Parathyroid adenoma (tissue), 2 donors: ENCODE results near the gene MAGI2.

Experiments used
- H2AFZ ChIP-seq: fragments of 300-600 bp; sonication (generic); one replicate; pipeline ENCODE4 v1.7.0; 2017; ENCODE audit warnings: antibody characterized with exemption, mild to moderate bottlenecking
- H3K27ac ChIP-seq: fragments of 300-600 bp; sonication (generic); one replicate; pipeline ENCODE4 v1.7.0; 2017
- H3K27me3 ChIP-seq: fragments of 300-600 bp; sonication (generic); one replicate; pipeline ENCODE4 v1.7.0; 2017; ENCODE audit warnings: low read length; ENCODE audit not compliant: control insufficient read depth, insufficient read depth
- H3K36me3 ChIP-seq: fragments of 300-600 bp; sonication (generic); one replicate; pipeline ENCODE4 v1.7.0; 2017; ENCODE audit warnings: low read length; ENCODE audit not compliant: control insufficient read depth, insufficient read depth
- H3K4me1 ChIP-seq: fragments of 300-600 bp; sonication (generic); one replicate; pipeline ENCODE4 v1.7.0; 2017; ENCODE audit warnings: control low read depth
- H3K4me2 ChIP-seq: fragments of 300-600 bp; sonication (generic); one replicate; pipeline ENCODE4 v1.7.0; 2017; ENCODE audit warnings: low read length
- H3K4me3 ChIP-seq: fragments of 300-600 bp; sonication (generic); one replicate; pipeline ENCODE4 v1.7.0; 2017; ENCODE audit warnings: low read depth, low read length
- H3K79me2 ChIP-seq: fragments of 300-600 bp; sonication (generic); one replicate; pipeline ENCODE4 v1.7.0; 2017; ENCODE audit warnings: control low read depth
- H3K9ac ChIP-seq: fragments of 300-600 bp; sonication (generic); one replicate; pipeline ENCODE4 v1.7.0; 2017; ENCODE audit warnings: mild to moderate bottlenecking
- H3K9me3 ChIP-seq: fragments of 300-600 bp; sonication (generic); one replicate; pipeline ENCODE4 v1.7.0; 2017; ENCODE audit warnings: low read length; ENCODE audit not compliant: control insufficient read depth
- CTCF ChIP-seq: fragments of 300-600 bp; sonication (generic); IDR thresholded peaks from one replicate; pipeline ENCODE4 v1.7.0; 2017; ENCODE audit warnings: antibody characterized with exemption, mild to moderate bottlenecking
- donor health status: primary hyperparathyroidism.

Gene MAGI2

DNA sequence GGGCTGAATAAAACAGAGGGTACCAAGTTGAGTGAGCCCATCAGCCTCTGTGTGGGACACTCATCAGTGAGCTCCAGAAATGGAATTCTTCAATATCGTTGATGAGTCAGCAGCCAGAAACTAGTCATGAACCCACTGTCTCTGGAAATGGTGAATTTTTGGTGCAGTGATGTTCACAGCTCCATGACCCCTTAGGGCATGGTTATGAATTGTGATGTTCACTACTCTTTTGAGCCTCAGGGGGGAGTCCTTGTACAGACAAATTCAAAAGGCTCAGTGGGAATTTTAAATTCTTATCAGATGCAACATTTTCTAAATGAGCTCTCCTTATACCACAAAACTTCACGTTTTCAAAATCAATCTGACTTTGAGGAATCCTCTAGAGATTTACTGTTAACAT lies 1319.2 kb downstream of the MAGI2 start:
- no peak overlapping the region for H3K27ac ChIP-seq
- H3K36me3 ChIP-seq, result no peaks in the 10 kb centered on the region
- no peaks in the 10 kb centered on the region for H3K4me1 ChIP-seq
- TF ChIP-seq CTCF, result peak; percentile 10
- no peak overlapping the region for H3K9ac ChIP-seq
- no peaks in the 10 kb centered on the region for H3K79me2 ChIP-seq
- no peaks in the 10 kb centered on the region for H3K27me3 ChIP-seq
- H3K4me2 ChIP-seq, result no peak overlapping the region
- H3K4me3 ChIP-seq, result no peak overlapping the region
- H2AFZ ChIP-seq, result no peak overlapping the region
- no peaks in the 10 kb centered on the region for H3K9me3 ChIP-seq

GRCh38 chr7:78130446-78131215 lies 1322.8 kb downstream of the MAGI2 start:
- Histone ChIP-seq H3K4me3 (no peak overlapping the region), H2AFZ (no peak overlapping the region), H3K4me1 (no peaks in the 10 kb centered on the region), H3K27me3 (no peaks in the 10 kb centered on the region), H3K9ac (no peak overlapping the region), H3K4me2 (no peak overlapping the region), H3K27ac (no peak overlapping the region), H3K36me3 (no peaks in the 10 kb centered on the region), H3K9me3 (no peaks in the 10 kb centered on the region), H3K79me2 (no peaks in the 10 kb centered on the region)
- no peak for TF ChIP-seq CTCF

- no peaks in the 10 kb centered on the region for H3K36me3 ChIP-seq
- no peaks in the 10 kb centered on the region for H3K79me2 ChIP-seq
- no peak overlapping the region for H2AFZ ChIP-seq
- no peak for TF ChIP-seq CTCF
- no peak overlapping the region for H3K9ac ChIP-seq
- no peaks in the 10 kb centered on the region for H3K27me3 ChIP-seq
- no peak overlapping the region for H3K4me3 ChIP-seq
- H3K9me3 ChIP-seq, result no peaks in the 10 kb centered on the region
- H3K4me2 ChIP-seq, result no peak overlapping the region
- H3K4me1 ChIP-seq, result no peaks in the 10 kb centered on the region
- H3K27ac ChIP-seq, result no peak overlapping the region
Observed at GRCh38 chr7:78129865-78130264, 1323.6 kb downstream of the MAGI2 start.

GRCh38 chr7:78127009-78127408 lies 1326.5 kb downstream of the MAGI2 start:
- Histone ChIP-seq H3K36me3 (no peaks in the 10 kb centered on the region), H3K9ac (no peak overlapping the region)
- TF ChIP-seq CTCF, result no peak

DNA sequence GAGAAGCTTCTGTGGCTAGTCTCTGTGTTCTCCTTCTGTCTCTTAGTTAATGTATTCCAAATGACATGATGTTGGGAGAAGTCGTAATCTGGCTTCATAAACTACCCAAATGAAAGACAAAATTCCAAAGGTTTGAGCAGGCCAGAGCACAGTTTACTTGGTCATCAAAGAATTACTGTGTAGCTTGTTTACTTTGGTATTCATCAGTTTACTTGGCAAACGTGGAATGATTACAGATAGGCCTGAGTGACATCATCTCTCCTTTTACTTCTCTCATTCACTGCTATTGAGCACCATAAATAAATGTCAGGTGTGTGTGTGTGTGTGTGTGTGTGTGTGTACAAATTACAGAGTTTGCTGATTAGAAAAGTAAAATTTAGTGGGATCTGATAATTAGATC lies 1327.6 kb downstream of the MAGI2 start:
- no peak overlapping the region for H3K9ac ChIP-seq

More at GRCh38 chr7:78127009-78127408, 1326.5 kb downstream of the MAGI2 start:
- Histone ChIP-seq H3K27me3 (no peaks in the 10 kb centered on the region), H3K9me3 (no peaks in the 10 kb centered on the region), H3K4me1 (no peaks in the 10 kb centered on the region), H3K4me2 (no peak overlapping the region), H3K27ac (no peak overlapping the region), H3K79me2 (no peaks in the 10 kb centered on the region), H2AFZ (no peak overlapping the region), H3K4me3 (no peak overlapping the region)

More for the DNA sequence above, 1327.6 kb downstream of the MAGI2 start:
- no peaks in the 10 kb centered on the region for H3K4me1 ChIP-seq
- no peak overlapping the region for H2AFZ ChIP-seq
- H3K4me2 ChIP-seq, result no peak overlapping the region
- H3K79me2 ChIP-seq, result no peaks in the 10 kb centered on the region
- H3K27ac ChIP-seq, result no peak overlapping the region
- no peak overlapping the region for H3K4me3 ChIP-seq
- H3K27me3 ChIP-seq, result no peaks in the 10 kb centered on the region
- no peak for TF ChIP-seq CTCF
- no peaks in the 10 kb centered on the region for H3K36me3 ChIP-seq
- no peaks in the 10 kb centered on the region for H3K9me3 ChIP-seq
